WTC11 (cell line): Measurements from ENCODE around the gene TRAPPC10. TPM values are rescaled to one million over a fixed set of nuclear protein-coding genes. Genes with fewer than 3 reads are reported as not detected.

Source experiments
- ATAC-seq: fragments of 200-7000 bp; cut with Tn5 transposase; 2 replicates; pipeline ENCODE4 v1.10.0; 2021; ENCODE audit warnings: mild to moderate bottlenecking, moderate library complexity
- CTCF ChIA-PET: fragments of 300-600 bp; sonication (Branson Sonifier 250); formaldehyde crosslinking; loops from one replicate; lab custom pipeline; 2021; ENCODE audit warnings: antibody characterized with exemption; lab: Charles Lee
- POLR2A ChIA-PET: fragments of 350-600 bp; sonication (Branson Sonifier 250); formaldehyde crosslinking; loops from one replicate; lab custom pipeline; 2021; ENCODE audit warnings: antibody characterized with exemption; lab: Charles Lee
- DNase-seq: peaks from one replicate; pipeline ENCODE4 v3.0.0; 2021; ENCODE audit warnings: low spot score
- H3K27ac Mint-ChIP-seq: 2 replicates; pipeline ENCODE4 v1.8.0; 2021; ENCODE audit warnings: mixed read lengths
- H3K27me3 Mint-ChIP-seq: 2 replicates; pipeline ENCODE4 v1.8.0; 2021; ENCODE audit warnings: low read depth, mild to moderate bottlenecking, moderate library complexity, mixed read lengths
- H3K36me3 Mint-ChIP-seq: 2 replicates; pipeline ENCODE4 v1.8.0; 2021; ENCODE audit warnings: mixed read lengths
- H3K4me1 Mint-ChIP-seq: 2 replicates; pipeline ENCODE4 v1.8.0; 2022; ENCODE audit warnings: mixed read lengths
- H3K4me3 Mint-ChIP-seq: 2 replicates; pipeline ENCODE4 v1.8.0; 2021; ENCODE audit warnings: mild to moderate bottlenecking, moderate library complexity, mixed read lengths
- H3K9me3 Mint-ChIP-seq: 2 replicates; pipeline ENCODE4 v1.8.0; 2021; ENCODE audit warnings: mixed read lengths
- ATF1 ChIP-seq: sonication (generic); formaldehyde crosslinking; IDR thresholded peaks from 2 replicates; pipeline ENCODE4 v1.8.1; 2023; ENCODE audit warnings: mild to moderate bottlenecking, moderate library complexity, missing genetic modification reagents
- ELF4 ChIP-seq: sonication (generic); formaldehyde crosslinking; IDR thresholded peaks from 2 replicates; pipeline ENCODE4 v1.8.1; 2022; ENCODE audit warnings: low read depth, mild to moderate bottlenecking, moderate library complexity, missing genetic modification reagents
- FOXP1 ChIP-seq: sonication (generic); formaldehyde crosslinking; IDR thresholded peaks from 2 replicates; pipeline ENCODE4 v1.8.0; 2022; ENCODE audit warnings: missing genetic modification reagents, mild to moderate bottlenecking, moderate library complexity, borderline replicate concordance
- JUN ChIP-seq: sonication (generic); formaldehyde crosslinking; IDR thresholded peaks from 2 replicates; pipeline ENCODE4 v1.8.0; 2023; ENCODE audit warnings: mild to moderate bottlenecking, missing genetic modification reagents
- KAT7 ChIP-seq: sonication (generic); formaldehyde crosslinking; IDR thresholded peaks from 2 replicates; pipeline ENCODE4 v1.8.1; 2023; ENCODE audit warnings: missing genetic modification reagents, mild to moderate bottlenecking, borderline replicate concordance
- MXD4 ChIP-seq: fragments of 250-450 bp; sonication (Bioruptor Pico); IDR thresholded peaks from 2 replicates; pipeline ENCODE4 v1.8.0; 2021; ENCODE audit warnings: mild to moderate bottlenecking, moderate library complexity, borderline replicate concordance
- NR2C2 ChIP-seq: sonication (generic); formaldehyde crosslinking; IDR thresholded peaks from 2 replicates; pipeline ENCODE4 v1.8.0; 2022; ENCODE audit warnings: mild to moderate bottlenecking, missing genetic modification reagents
- PRRX2 ChIP-seq: fragments of 250-450 bp; sonication (Bioruptor Pico); IDR thresholded peaks from 2 replicates; pipeline ENCODE4 v1.8.0; 2021; ENCODE audit warnings: mild to moderate bottlenecking
- RORB ChIP-seq: fragments of 250-450 bp; sonication (Bioruptor Pico); IDR thresholded peaks from 2 replicates; pipeline ENCODE4 v1.9.0; 2021; ENCODE audit warnings: mild to moderate bottlenecking
- TEAD4 ChIP-seq: sonication (generic); formaldehyde crosslinking; IDR thresholded peaks from 2 replicates; pipeline ENCODE4 v1.8.0; 2022; ENCODE audit warnings: mild to moderate bottlenecking, missing genetic modification reagents
- ZNF263 ChIP-seq: sonication (generic); formaldehyde crosslinking; IDR thresholded peaks from 2 replicates; pipeline ENCODE4 v1.8.1; 2022; ENCODE audit warnings: low read depth, mild to moderate bottlenecking, moderate library complexity, missing genetic modification reagents
- ZNF317 ChIP-seq: sonication (generic); formaldehyde crosslinking; IDR thresholded peaks from 2 replicates; pipeline ENCODE4 v1.8.1; 2023; ENCODE audit warnings: low read depth, mild to moderate bottlenecking, moderate library complexity, missing genetic modification reagents, borderline replicate concordance
- ZNF423 ChIP-seq: fragments of 250-450 bp; sonication (Bioruptor Pico); IDR thresholded peaks from 2 replicates; pipeline ENCODE4 v2.1.2; 2022; ENCODE audit warnings: mild to moderate bottlenecking, moderate library complexity
- ZNF671 ChIP-seq: fragments of 250-450 bp; sonication (Bioruptor Pico); IDR thresholded peaks from 2 replicates; pipeline ENCODE4 v1.8.0; 2021; ENCODE audit warnings: mild to moderate bottlenecking
- total RNA-seq: library from RNA; stranded (reverse); gene quantifications from 3 replicates; pipeline ENCODE4 v1.2.3, GENCODE V29; 2021
- TF ChIP-seq, protein P1 (sequence below): sonication (generic); formaldehyde crosslinking; IDR thresholded peaks from 2 replicates; pipeline ENCODE4 v1.8.1; 2022; ENCODE audit warnings: mild to moderate bottlenecking, missing genetic modification reagents, moderate library complexity, borderline replicate concordance
- TF ChIP-seq, protein P2 (sequence below): fragments of 250-450 bp; sonication (Bioruptor Pico); IDR thresholded peaks from 2 replicates; pipeline ENCODE4 v1.9.0; 2021; ENCODE audit warnings: moderate library complexity, mild to moderate bottlenecking, inconsistent platforms, borderline replicate concordance
- TF ChIP-seq, protein P3 (sequence below): fragments of 250-450 bp; sonication (Bioruptor Pico); conservative IDR thresholded peaks from 2 replicates; pipeline ENCODE4 v1.9.0; 2021; ENCODE audit warnings: mild to moderate bottlenecking
- TF ChIP-seq, protein P4 (sequence below): sonication (generic); formaldehyde crosslinking; IDR thresholded peaks from 2 replicates; pipeline ENCODE4 v1.8.1; 2022; ENCODE audit warnings: low read depth, missing genetic modification reagents, borderline replicate concordance

TRAPPC10 gene
- total RNA-seq, 1 experiment from 2014 or later: 34.5 TPM

DNA sequence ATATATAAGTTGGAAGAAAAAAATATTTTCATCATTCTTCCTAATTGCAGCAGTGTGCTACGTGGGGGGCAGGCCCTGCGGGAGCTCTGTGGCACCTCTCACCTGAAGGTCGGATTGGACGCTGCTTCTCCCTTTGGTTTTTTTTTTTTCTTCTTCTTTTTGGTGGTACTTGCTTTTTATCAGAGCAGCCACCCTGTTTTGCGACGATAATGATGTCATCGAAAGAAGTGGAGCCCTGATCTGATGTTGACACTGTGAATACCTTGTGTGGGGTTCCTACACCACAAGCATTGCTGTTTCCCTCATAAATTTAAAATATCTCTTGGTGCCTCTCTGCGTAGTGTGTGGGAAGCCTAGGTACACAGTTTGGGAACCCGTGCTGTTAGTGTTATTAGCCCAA is 5.5 kb downstream of the TRAPPC10 start:
- CTCF ChIA-PET: no interaction called here
- Mint-ChIP-seq H3K9me3 (no peaks in the 10 kb centered on the region), H3K27ac (peak overlapping the region; percentile 67; the same call in 1 of the 2 replicates), H3K4me3 (no peak overlapping the region), H3K4me1 (peaks cover 26% of the 10 kb centered on the region), H3K27me3 (no peaks in the 10 kb centered on the region), H3K36me3 (no peaks in the 10 kb centered on the region)
- no peak for DNase-seq
- TF ChIP-seq, protein P1, sequence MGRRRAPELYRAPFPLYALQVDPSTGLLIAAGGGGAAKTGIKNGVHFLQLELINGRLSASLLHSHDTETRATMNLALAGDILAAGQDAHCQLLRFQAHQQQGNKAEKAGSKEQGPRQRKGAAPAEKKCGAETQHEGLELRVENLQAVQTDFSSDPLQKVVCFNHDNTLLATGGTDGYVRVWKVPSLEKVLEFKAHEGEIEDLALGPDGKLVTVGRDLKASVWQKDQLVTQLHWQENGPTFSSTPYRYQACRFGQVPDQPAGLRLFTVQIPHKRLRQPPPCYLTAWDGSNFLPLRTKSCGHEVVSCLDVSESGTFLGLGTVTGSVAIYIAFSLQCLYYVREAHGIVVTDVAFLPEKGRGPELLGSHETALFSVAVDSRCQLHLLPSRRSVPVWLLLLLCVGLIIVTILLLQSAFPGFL (CRISPR knock-in tag): no peak
- TF ChIP-seq ELF4 (CRISPR knock-in tag) (no peak), NR2C2 (CRISPR knock-in tag) (no peak), ATF1 (CRISPR knock-in tag) (no peak), ZNF317 (CRISPR knock-in tag) (no peak)
- ATAC-seq: no peak
- POLR2A ChIA-PET: interaction anchor here (0.6 kb wide), 1 partner anchor 58 kb away, joined by 6 read pairs; no protein-coding TSS in a partner anchor

DNA sequence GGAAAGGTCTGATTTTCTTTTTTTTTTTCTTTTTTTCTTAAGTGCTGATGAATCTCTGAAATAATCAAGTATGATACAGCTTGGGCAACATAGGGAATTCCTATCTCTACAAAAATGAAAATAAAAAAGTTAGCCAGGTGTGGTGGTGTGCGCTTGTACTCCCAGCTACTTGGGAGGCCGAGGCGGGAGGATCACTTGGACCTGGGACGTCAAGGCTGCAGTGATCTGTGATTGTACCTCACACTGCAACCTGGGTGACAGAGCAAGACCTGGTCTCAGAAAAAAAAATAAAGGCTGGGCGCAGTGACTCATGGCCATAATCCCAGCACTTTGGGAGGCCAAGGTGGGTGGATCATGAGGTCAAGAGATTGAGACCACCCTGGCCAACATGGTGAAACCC is 6.0 kb downstream of the TRAPPC10 start:
- ATAC-seq (no peak), DNase-seq (no peak)
- Mint-ChIP-seq H3K9me3 (no peaks in the 10 kb centered on the region), H3K4me3 (no peak overlapping the region), H3K27me3 (no peaks in the 10 kb centered on the region), H3K27ac (peak overlapping the region; percentile 67; the same call in 1 of the 2 replicates), H3K4me1 (peaks cover 25% of the 10 kb centered on the region), H3K36me3 (no peaks in the 10 kb centered on the region)
- CTCF ChIA-PET: no interaction called here
- TF ChIP-seq MXD4 (no peak), JUN (CRISPR knock-in tag) (no peak), ZNF423 (CRISPR knock-in tag) (no peak), ZNF263 (CRISPR knock-in tag) (no peak)
- TF ChIP-seq, protein P2, sequence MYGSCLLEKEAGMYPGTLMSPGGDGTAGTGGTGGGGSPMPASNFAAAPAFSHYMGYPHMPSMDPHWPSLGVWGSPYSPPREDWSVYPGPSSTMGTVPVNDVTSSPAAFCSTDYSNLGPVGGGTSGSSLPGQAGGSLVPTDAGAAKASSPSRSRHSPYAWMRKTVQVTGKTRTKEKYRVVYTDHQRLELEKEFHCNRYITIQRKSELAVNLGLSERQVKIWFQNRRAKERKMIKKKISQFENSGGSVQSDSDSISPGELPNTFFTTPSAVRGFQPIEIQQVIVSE (CRISPR knock-in tag): no peak
- TF ChIP-seq, protein P3, sequence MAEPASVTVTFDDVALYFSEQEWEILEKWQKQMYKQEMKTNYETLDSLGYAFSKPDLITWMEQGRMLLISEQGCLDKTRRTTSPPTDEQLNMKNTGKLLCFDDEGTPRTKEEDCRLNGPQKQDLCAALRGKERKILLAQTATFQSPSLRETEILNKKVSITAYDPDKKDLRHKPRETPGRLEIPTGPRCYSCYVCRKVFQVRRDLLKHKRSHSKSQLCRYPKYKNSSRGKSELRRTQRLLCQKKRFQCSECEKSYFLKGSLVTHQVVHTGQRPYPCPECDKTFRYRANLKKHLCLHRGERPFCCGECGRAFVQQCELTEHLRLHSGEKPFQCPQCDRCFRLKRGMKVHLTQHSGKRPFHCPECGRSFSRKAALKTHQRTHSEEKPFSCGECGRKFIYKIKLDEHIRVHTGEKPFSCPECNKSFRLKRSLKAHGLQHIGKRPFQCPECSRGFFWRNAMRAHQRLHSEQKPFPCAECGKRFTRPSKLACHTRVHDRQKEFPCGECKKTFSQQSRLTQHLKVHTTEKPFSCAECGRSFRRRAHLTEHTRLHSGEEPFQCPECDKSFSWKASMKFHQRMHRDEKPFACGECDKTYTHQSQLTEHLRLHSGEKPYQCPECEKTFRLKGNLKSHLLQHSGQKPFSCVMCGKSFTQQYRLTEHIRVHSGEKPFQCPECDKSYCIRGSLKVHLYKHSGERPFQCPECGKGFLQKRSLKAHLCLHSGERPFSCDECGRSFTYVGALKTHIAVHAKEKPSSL: no peak
- POLR2A ChIA-PET: interaction anchor here (0.6 kb wide), 1 partner anchor 57 kb away, joined by 6 read pairs; no protein-coding TSS in a partner anchor

DNA sequence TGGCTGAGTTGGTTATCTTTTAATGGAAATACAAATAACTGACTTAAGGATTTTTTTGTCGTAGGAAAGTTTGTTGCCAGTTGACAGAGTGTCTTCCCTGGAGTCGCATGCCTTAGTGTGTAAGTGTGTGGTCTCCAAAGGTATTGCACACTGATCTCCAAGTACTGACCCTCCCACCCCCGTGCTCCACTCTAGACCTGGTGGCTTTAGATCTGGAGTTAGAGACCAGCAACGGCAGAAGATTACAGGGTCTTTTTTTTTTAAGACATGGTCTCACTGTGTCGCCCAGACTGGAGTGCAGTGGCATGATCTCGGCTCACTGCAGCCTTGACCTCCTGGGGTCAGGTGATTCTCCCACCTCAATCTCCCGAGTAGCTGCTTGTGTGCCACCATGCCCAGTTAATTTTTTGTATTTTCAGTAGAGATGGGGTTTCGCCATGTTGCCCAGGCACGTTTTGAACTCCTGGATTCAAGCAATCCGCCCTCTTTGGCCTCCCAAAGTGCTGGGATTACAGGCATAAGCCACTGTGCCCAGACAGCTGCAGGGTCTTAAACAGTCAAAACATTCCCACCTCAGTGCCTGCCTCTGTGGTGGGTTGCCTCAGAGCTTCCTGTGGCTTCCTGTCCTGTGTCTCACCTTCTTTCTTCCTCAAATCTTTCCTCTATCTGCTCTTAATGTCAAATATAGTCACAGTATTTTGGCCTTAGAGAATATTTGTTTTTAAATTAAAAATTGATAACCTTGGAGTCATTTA is 6.9 kb downstream of the TRAPPC10 start:
- H3K9me3 Mint-ChIP-seq: no peaks in the 10 kb centered on the region
- H3K27me3 Mint-ChIP-seq: no peaks in the 10 kb centered on the region
- H3K4me1 Mint-ChIP-seq: peaks cover 17% of the 10 kb centered on the region
- TF ChIP-seq RORB: no peak
- TF ChIP-seq TEAD4 (CRISPR knock-in tag): no peak
- no peak for TF ChIP-seq FOXP1 (CRISPR knock-in tag)
- TF ChIP-seq NR2C2 (CRISPR knock-in tag): no peak
- TF ChIP-seq KAT7 (CRISPR knock-in tag): no peak
- TF ChIP-seq, protein P4, sequence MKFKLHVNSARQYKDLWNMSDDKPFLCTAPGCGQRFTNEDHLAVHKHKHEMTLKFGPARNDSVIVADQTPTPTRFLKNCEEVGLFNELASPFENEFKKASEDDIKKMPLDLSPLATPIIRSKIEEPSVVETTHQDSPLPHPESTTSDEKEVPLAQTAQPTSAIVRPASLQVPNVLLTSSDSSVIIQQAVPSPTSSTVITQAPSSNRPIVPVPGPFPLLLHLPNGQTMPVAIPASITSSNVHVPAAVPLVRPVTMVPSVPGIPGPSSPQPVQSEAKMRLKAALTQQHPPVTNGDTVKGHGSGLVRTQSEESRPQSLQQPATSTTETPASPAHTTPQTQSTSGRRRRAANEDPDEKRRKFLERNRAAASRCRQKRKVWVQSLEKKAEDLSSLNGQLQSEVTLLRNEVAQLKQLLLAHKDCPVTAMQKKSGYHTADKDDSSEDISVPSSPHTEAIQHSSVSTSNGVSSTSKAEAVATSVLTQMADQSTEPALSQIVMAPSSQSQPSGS (CRISPR knock-in tag): no peak
- TF ChIP-seq, protein P1 (CRISPR knock-in tag): no peak
- no peak for TF ChIP-seq PRRX2 (CRISPR knock-in tag)
- TF ChIP-seq, protein P2 (CRISPR knock-in tag): no peak
- no peak for TF ChIP-seq ZNF671 (CRISPR knock-in tag)
- DNase-seq: no peak
- no peaks in the 10 kb centered on the region for H3K36me3 Mint-ChIP-seq
- ChIA-PET POLR2A (no interaction called here), CTCF (no interaction called here)
- 0 out of 2 replicates have a peak overlapping the region, but pooled peaks have one; percentile 11 for H3K27ac Mint-ChIP-seq
- ATAC-seq: no peak
- H3K4me3 Mint-ChIP-seq: no peak overlapping the region
